Endothelial cell of umbilical vein (primary cell): ENCODE data around the gene EHF. TPM values are rescaled to one million over a fixed set of nuclear protein-coding genes. Genes with fewer than 3 reads are reported as not detected.

Experiments
- BruUV-seq: library from RNA; stranded (reverse); fragments of 400-500 nt; replicated peaks from 2 replicates; lab custom pipeline; 2021; lab: Mats Ljungman, UMichigan
- CTCF ChIA-PET: fragments of 300-600, 350-600 bp; sonication (Branson Sonifier 250); formaldehyde crosslinking; loops from one replicate; lab custom pipeline; 2021; ENCODE audit warnings: antibody characterized with exemption, inconsistent platforms; lab: Charles Lee
- POLR2A ChIA-PET: fragments of 300-600, 350-600 bp; sonication (Branson Sonifier 250); formaldehyde crosslinking; loops from one replicate; lab custom pipeline; 2021; ENCODE audit warnings: antibody characterized with exemption, inconsistent platforms; lab: Charles Lee
- DNase-seq: peaks from one replicate; pipeline ENCODE4 v3.0.0-alpha.2; 2011; ENCODE audit warnings: low read depth, low spot score
- FAIRE-seq: peaks from 2 replicates; lab custom pipeline; 2011; peaks lifted over from hg19 to GRCh38; lab: Jason Lieb, UNC
- H2AFZ ChIP-seq: 2 replicates; pipeline ENCODE4 v1.6.0; 2012; ENCODE audit warnings: low read depth, low read length, control low read depth, inconsistent platforms
- H3K27ac ChIP-seq: 2 replicates; pipeline ENCODE4 v1.5.1; 2011; ENCODE audit warnings: low read depth, mild to moderate bottlenecking, control low read depth, low read length, moderate library complexity; ENCODE audit not compliant: insufficient read depth
- H3K27me3 ChIP-seq, 2 experiments: 2 replicates each; pipeline versions ENCODE4 v1.6.0 to v1.6.1; 2011; ENCODE audit warnings: low read length in 2 of 2, mixed read lengths in 1 of 2; ENCODE audit not compliant: control insufficient read depth in 2 of 2, insufficient read depth in 2 of 2
- H3K36me3 ChIP-seq, 2 experiments: 2 replicates in 1 of 2; 3 replicates in 1 of 2; pipeline ENCODE4 v1.5.1; 2011; ENCODE audit warnings: low read length in 2 of 2, mild to moderate bottlenecking in 1 of 2, moderate library complexity in 1 of 2; ENCODE audit not compliant: control insufficient read depth in 2 of 2, insufficient read depth in 2 of 2; ENCODE audit errors: extremely low read depth in 1 of 2
- H3K4me1 ChIP-seq: 3 replicates; pipeline ENCODE4 v1.5.1; 2011; ENCODE audit warnings: mild to moderate bottlenecking, low read length; ENCODE audit not compliant: control insufficient read depth, insufficient read depth; ENCODE audit errors: extremely low read depth
- H3K4me2 ChIP-seq: 2 replicates; pipeline ENCODE4 v1.6.1; 2011; ENCODE audit warnings: low read length, control low read depth, mixed read lengths; ENCODE audit not compliant: insufficient read depth
- H3K4me3 ChIP-seq, 3 experiments: fragments of 200-600 bp in 1 of 3; sonication (generic), shearing (Covaris generic) in 1 of 3; replicated peaks in 1 of 3; 2 replicates each; pipeline ENCODE4 v1.5.1; 2011 to 2016; ENCODE audit warnings: control low read depth in 3 of 3, low read length in 3 of 3, mild to moderate bottlenecking in 2 of 3, inconsistent platforms in 1 of 3, low read depth in 1 of 3, moderate library complexity in 1 of 3; ENCODE audit not compliant: insufficient read depth in 1 of 3
- H3K79me2 ChIP-seq: 2 replicates; pipeline ENCODE4 v1.6.0; 2012; ENCODE audit warnings: low read length, inconsistent platforms; ENCODE audit not compliant: control insufficient read depth, insufficient read depth
- H3K9ac ChIP-seq: replicated peaks from 2 replicates; pipeline ENCODE3; 2011; ENCODE audit warnings: low read length, control low read depth; ENCODE audit not compliant: insufficient read depth; ENCODE audit errors: extremely low read depth
- H3K9me1 ChIP-seq: replicated peaks from 3 replicates; pipeline ENCODE4 v1.6.0; 2011; ENCODE audit warnings: mild to moderate bottlenecking, low read length; ENCODE audit not compliant: control insufficient read depth, insufficient read depth; ENCODE audit errors: extremely low read depth
- H3K9me3 ChIP-seq: replicated peaks from 2 replicates; pipeline ENCODE4 v1.5.1; 2012; ENCODE audit warnings: low read length, inconsistent platforms; ENCODE audit not compliant: control insufficient read depth, insufficient read depth
- H4K20me1 ChIP-seq: replicated peaks from 2 replicates; pipeline ENCODE3; 2011; ENCODE audit warnings: mild to moderate bottlenecking, low read length; ENCODE audit not compliant: control insufficient read depth, insufficient read depth; ENCODE audit errors: extremely low read depth
- CTCF ChIP-seq, 2 donors: IDR thresholded peaks; 1 replicate in 1 of 2; 2 replicates in 1 of 2; pipeline ENCODE4 v1.5.1; 2011; ENCODE audit warnings: low read length in 2 of 2, mild to moderate bottlenecking in 2 of 2, moderate library complexity in 2 of 2, control low read depth in 1 of 2, inconsistent platforms in 1 of 2, low read depth in 1 of 2; ENCODE audit not compliant: insufficient read depth in 1 of 2; ENCODE audit errors: extremely low read depth in 1 of 2
- EZH2 ChIP-seq: IDR thresholded peaks from 2 replicates; pipeline ENCODE4 v1.6.1; 2012; ENCODE audit warnings: borderline replicate concordance, low read depth, mild to moderate bottlenecking, moderate library complexity, low read length, inconsistent platforms; ENCODE audit not compliant: severe bottlenecking
- FOS ChIP-seq: IDR thresholded peaks from 2 replicates; pipeline ENCODE4 v1.6.1; 2011; ENCODE audit warnings: mild to moderate bottlenecking, low read length, moderate library complexity, borderline replicate concordance; ENCODE audit not compliant: insufficient read depth
- GATA2 ChIP-seq: IDR thresholded peaks from 2 replicates; pipeline ENCODE4 v1.7.0; 2011; ENCODE audit warnings: low read depth, mild to moderate bottlenecking, moderate library complexity, mixed read lengths, low read length; ENCODE audit not compliant: insufficient read length, insufficient read depth
- JUN ChIP-seq: IDR thresholded peaks from 2 replicates; pipeline ENCODE4 v1.6.1; 2011; ENCODE audit warnings: borderline replicate concordance, low read depth; ENCODE audit not compliant: insufficient read length, insufficient read depth
- MYC ChIP-seq: IDR thresholded peaks from one replicate; pipeline ENCODE4 v1.6.1; 2011; ENCODE audit warnings: mild to moderate bottlenecking, low read depth, low read length
- POLR2A ChIP-seq: IDR thresholded peaks from 2 replicates; pipeline ENCODE4 v1.6.1; 2012; ENCODE audit warnings: low read depth, mild to moderate bottlenecking, control low read depth, low read length
- POLR2AphosphoS5 ChIP-seq: IDR thresholded peaks from 2 replicates; pipeline ENCODE4 v1.6.1; 2012; ENCODE audit warnings: low read depth, mild to moderate bottlenecking, control low read depth, low read length, moderate library complexity; ENCODE audit not compliant: insufficient read depth
- dilution Hi-C: fragments of 300-500 bp; cut with MboI; formaldehyde crosslinking; loops from one replicate; pipeline ENCODE4 v1.15.0; 2019; ENCODE audit warnings: low sequenced_read_pairs; ENCODE audit not compliant: extremely low pct_ligation_motif_present
- intact Hi-C: fragments of 100-400 bp; cut with micrococcal nuclease; formaldehyde crosslinking; loops from one replicate; pipeline ENCODE4 v1.10.0; 2022
- polyA plus RNA-seq, 4 experiments: library from polyadenylated mRNA; depleted of rRNA in 3 of 4; stranded (reverse) in 3 of 4; unstranded in 1 of 4; fragments of >200 nt; gene quantifications; 2 replicates each; pipeline versions ENCODE4 v1.2.1 to v1.2.3, GENCODE V29; 2011 to 2012; ENCODE audit warnings: missing spikeins in 1 of 4
- total RNA-seq: library from RNA; stranded (reverse); gene quantifications from 2 replicates; pipeline ENCODE4 v1.2.3, GENCODE V29; 2021
- TF ChIP-seq, protein P1 (sequence below): IDR thresholded peaks from 2 replicates; pipeline ENCODE4 v1.6.1; 2011; ENCODE audit not compliant: insufficient read depth, insufficient read length

Gene EHF
- total and polyA plus RNA-seq, 2 donors (not counting 3 experiments of a cell fraction or from before 2014, with no cell fraction given): not detected

GRCh38 chr11:34603129-34604001 lies 17.5 kb upstream of the EHF start:
- CTCF ChIA-PET: interaction anchor here (1.3 kb wide), 1 partner anchor 9 kb away, joined by 3 read pairs; no protein-coding TSS in a partner anchor
- no peaks in the 10 kb centered on the region for H3K9me3 ChIP-seq
- H4K20me1 ChIP-seq: no peaks in the 10 kb centered on the region
- POLR2A ChIA-PET: no interaction called here
- H3K4me1 ChIP-seq: peaks cover 16% of the 10 kb centered on the region
- FAIRE-seq (no peak), DNase-seq (no peak)
- no peak overlapping the region for H3K9ac ChIP-seq
- no peak overlapping the region for H2AFZ ChIP-seq
- intact Hi-C loops (no loop called here), dilution Hi-C loops (no loop called here)
- no peaks in the 10 kb centered on the region for H3K27me3 ChIP-seq
- no peaks in the 10 kb centered on the region for H3K79me2 ChIP-seq
- H3K4me2 ChIP-seq: no peak overlapping the region
- H3K27ac ChIP-seq: no peak overlapping the region
- TF ChIP-seq MYC (no peak), JUN (no peak), GATA2 (no peak), CTCF (IDR thresholded peaks at IDR 0.05; ENCODE audit: extremely low read depth in 1 of 2, insufficient read depth in 1 of 2, low read depth in 1 of 2, low read length in 2 of 2) (no peak), FOS (no peak), EZH2 (no peak), POLR2AphosphoS5 (no peak), POLR2A (no peak)
- TF ChIP-seq, protein P1, sequence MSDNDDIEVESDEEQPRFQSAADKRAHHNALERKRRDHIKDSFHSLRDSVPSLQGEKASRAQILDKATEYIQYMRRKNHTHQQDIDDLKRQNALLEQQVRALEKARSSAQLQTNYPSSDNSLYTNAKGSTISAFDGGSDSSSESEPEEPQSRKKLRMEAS: no peak
- no TSS peak for BruUV-seq
- H3K4me3 ChIP-seq: no peak overlapping the region
- H3K36me3 ChIP-seq: no peaks in the 10 kb centered on the region
- no peaks in the 10 kb centered on the region for H3K9me1 ChIP-seq
